ENCODE data around the gene MRGPRX2.

MRGPRX2 gene

GRCh38 chr11:19020831-19021230 lies 39.7 kb downstream of the MRGPRX2 start:
- in situ Hi-C loops (cut with HindIII; ENCODE audit: low sequenced_read_pairs), result no loop called here
- no peak overlapping the region for H3K4me3 ChIP-seq (ENCODE audit: low read depth, low read length)
- DNase-seq (ENCODE audit: low read depth, low spot score), result no peak
- TF ChIP-seq CTCF (IDR thresholded peaks at IDR 0.05; ENCODE audit: low read depth, low read length), result no peak

DNA sequence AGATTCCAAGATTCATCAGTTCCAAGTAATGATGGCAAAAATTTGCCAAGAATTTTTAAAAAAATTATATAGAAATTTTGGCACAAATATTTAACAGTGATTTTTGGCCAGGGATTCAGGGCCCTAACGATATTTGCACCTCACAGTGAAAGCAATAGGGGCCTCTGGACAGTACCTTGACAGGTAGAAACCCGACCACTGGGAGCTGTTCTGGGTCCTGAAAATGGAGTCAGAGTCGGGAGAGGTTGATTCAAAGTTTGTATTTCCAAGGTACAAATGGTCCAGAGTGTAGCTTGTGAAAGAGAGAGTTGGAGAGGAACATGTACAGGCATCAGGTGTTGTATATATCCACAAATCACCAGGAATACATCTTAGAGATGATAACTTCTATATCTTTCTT lies 41.6 kb downstream of the MRGPRX2 start:
- no peak for DNase-seq (ENCODE audit: low read depth, low spot score)
- TF ChIP-seq CTCF (IDR thresholded peaks at IDR 0.05; ENCODE audit: low read depth, low read length), result no peak
- no peak overlapping the region for H3K4me3 ChIP-seq (ENCODE audit: low read depth, low read length)
- in situ Hi-C loops (cut with HindIII; ENCODE audit: low sequenced_read_pairs), result no loop called here

DNA sequence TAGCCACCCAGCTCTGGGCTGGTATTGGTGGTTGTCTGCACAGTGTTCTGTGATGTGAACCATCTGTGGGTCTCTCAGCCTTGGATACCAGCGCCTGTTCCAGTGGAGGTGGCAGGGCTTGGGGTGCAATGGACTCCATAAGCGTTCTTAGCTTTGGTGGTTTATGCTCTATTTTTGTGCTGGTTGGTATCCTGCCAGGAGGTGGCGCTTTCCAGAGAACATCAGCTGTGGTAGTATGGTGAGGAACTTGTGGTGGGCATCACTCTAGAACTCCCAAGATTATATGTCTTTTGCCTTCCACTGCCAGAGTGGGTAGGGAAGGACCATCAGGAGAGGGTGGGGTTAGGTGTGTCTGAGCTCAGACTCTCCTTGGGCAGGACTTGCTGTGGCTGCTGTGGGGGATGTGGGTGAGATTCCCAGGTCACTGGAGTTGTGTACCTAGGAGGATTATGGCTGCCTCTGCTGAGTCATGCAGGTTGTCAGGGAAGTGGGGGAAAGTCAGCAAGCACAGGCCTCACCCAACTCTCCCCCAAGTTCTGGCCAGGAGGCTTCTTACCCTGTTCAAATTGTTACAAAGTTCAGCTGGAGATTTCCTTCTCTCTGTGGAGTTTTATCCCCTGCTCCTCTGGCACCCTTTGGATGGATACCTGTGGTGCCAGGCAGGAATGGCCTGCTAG lies 47.2 kb downstream of the MRGPRX2 start:
- in situ Hi-C loops (cut with HindIII; ENCODE audit: low sequenced_read_pairs), result no loop called here
- H3K4me3 ChIP-seq (ENCODE audit: low read depth, low read length), result no peak overlapping the region
- TF ChIP-seq CTCF (IDR thresholded peaks at IDR 0.05; ENCODE audit: low read depth, low read length), result no peak
- DNase-seq (ENCODE audit: low read depth, low spot score), result no peak

DNA sequence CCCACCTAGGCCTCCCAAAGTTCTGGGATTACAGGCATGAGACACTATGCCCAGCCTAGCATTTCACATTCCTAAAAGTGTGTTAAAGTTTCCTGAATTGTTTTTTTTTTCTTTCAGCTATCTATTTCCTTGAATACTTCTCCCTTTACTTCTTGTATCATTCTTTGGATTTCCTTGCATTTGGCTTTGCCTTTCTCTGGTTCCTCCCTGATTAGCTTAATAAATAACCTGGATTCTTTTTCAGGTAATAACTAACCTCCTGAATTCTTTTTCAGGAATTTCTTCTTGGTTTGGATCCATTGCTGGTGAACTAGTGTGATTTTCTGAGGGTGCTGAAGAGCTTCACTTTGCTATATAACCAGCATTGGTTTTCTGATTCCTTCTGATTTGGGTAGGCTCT lies 47.9 kb downstream of the MRGPRX2 start:
- in situ Hi-C loops (cut with HindIII; ENCODE audit: low sequenced_read_pairs), result no loop called here
- DNase-seq (ENCODE audit: low read depth, low spot score), result no peak
- no peak for TF ChIP-seq CTCF (IDR thresholded peaks at IDR 0.05; ENCODE audit: low read depth, low read length)
- no peak overlapping the region for H3K4me3 ChIP-seq (ENCODE audit: low read depth, low read length)
